ENCODE measurements around the gene ATP11A.

The ATP11A gene

DNA sequence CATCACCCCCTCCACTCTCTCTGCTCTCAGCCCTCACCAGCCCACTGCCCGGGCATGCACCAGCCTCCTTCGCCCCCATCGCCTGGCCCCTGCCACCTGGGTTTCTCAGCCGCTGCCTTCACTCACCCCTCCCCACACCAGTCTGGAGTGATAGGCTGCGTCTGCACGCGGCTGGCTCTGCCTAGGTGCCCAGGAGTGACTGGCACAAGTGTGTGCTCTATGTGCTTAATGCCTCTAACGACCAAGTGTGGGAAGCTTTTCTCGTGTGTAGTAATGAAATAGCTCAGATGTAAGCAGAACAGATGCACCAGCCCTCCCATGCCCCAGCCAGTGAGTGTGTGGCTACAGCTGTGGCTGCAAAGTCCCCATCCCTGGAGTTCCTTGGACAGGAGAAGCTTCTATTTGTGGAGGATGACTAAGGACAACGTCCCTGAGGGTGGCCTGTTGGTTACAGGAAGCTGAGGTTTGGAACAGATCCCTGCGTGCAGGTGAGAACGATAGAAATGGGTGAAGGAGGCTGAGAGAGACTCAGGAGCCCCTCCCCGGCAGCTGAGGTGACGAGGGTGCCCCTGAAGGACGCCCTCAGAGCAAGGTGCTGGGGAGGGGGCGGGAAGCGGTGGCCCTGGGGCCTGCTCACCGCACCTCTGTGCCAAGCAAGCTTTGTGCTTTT lies 35.6 kb downstream of the ATP11A start:
- peak; percentile 47 for DNase-seq (ENCODE audit: low read depth)

DNA sequence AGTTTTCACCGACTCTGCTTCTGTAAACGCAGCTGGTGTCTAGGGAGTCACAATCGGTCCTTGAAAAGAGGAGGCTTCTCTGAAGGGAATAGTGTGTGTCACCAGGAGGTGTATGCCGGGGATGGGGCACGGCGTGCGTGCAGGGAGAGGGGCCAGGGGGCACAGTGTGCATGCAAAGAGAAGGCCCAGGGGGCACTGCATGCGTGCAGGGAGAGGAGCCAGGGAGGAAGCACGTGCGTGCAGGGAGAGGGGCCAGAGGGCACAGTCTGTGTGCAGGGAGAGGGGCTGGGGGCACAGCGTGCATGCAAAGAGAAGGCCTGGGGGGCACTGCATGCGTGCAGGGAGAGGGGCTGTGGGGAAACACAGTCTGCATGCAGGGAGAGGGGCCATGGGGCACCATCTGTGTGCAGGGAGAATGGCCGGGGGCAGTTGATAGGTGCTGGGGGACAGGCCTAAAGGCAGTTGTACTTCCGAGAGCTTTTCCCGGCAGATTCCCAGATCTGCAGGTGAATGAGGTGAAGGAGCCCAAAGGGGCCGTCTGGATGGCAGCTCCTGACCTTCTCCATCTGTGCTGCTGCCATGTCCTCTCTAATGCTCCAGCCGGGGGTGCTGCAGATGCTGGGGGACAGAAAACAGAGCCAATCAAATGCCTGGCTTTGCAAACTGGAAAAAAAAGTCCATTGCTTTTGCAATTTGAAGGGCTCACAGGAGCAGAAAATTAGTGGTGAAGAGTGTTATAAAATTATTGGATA lies 36.4 kb downstream of the ATP11A start:
- DNase-seq (ENCODE audit: low read depth) = no peak

DNA sequence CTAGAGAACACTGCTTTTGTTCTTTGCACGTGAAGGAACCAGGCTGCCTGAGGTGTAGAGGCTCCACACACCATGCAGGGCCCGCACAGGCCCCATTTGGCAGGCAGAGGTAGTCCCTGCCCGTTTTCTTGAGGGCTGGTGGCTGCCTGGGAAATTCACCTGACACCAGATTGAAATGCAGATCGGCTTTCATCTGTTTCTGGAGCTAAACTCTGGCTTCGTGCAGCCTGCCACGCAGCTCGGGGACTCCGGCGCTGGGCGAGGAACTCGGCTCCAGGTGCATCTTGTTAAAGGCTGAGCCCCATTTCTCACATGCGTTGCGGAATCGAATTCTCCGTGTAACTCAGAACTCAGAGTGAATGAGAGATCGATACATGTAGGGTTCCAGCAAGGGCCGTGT lies 37.7 kb downstream of the ATP11A start:
- no peak for DNase-seq (ENCODE audit: low read depth)

DNA sequence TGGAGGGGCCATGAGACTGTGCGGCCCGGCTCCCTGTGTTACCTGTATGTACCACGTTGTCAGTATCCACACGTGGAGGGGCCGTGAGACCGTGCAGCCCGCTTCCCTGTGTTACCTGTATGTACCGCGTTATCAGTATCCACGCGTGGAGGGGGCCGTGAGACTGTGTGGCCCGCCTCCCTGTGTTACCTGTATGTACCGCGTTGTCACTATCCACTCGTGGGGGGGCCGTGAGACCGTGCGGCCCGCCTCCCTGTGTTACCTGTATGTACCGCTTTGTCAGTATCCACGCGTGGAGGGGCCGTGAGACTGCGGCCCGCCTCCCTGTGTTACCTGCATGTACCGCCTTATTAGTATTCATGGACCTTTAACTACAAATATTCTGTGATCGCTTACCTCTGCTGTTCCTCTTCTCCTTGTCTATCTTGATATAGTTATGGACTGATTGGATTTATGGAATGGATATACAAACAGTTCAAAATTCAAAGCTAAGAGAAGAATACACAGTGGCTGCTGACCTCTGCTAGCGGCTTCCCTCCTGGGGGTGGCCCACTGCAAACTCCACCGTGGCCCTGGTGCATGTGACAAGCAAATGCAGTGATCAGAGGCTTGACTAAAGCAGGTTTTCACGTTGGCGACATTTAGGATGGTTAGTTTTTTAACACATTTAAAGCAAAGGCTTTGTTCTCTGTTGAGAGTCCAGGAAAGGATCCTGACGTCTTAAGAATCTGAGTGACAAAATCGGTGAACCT lies 38.7 kb downstream of the ATP11A start:
- no peak for DNase-seq (ENCODE audit: low read depth)

DNA sequence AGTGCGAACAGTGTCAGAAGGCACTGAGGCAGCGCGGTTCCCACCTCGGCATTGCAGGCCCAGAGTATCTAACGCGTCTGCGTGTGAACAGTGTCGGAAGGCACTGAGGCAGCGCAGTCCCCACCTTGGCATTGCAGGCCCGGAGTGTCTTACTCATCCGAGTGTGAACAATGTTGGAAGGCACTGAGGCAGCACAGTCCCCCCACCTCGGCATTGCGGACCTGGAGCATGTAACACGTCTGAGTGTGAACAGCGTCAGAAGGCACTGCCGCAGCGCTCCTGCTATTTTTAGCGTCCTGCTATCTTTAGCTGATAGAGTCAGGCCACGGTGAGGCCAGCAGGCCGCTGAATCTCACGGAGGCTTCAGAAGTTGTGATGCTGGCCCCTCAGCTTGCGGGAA lies 39.6 kb downstream of the ATP11A start:
- no peak for DNase-seq (ENCODE audit: low read depth)

DNA sequence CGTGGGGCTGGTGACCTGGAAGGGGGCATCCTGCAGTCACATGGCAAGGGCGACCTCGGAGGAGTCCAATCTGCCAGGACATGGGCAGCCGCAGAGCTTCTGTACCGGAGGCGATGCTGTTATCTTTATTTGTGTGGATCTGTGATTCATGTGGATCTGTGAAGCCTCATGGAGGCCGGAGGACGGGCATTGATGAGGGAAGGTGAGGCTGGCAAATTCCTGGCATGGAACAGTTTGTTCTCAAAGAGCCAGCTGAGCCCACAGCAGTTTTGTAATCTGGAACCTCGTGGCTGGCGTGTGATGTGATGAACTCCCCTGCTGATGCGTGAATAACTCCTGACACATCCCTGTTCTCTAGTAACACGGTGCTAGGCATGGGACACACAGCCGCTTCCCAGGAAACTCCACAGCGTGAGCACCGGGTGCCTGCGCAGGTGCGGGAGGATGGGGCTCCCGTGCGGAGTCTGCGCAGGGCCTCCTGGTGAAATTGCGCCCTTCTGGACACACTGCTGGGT lies 40.4 kb downstream of the ATP11A start:
- no peak for DNase-seq (ENCODE audit: low read depth)

DNA sequence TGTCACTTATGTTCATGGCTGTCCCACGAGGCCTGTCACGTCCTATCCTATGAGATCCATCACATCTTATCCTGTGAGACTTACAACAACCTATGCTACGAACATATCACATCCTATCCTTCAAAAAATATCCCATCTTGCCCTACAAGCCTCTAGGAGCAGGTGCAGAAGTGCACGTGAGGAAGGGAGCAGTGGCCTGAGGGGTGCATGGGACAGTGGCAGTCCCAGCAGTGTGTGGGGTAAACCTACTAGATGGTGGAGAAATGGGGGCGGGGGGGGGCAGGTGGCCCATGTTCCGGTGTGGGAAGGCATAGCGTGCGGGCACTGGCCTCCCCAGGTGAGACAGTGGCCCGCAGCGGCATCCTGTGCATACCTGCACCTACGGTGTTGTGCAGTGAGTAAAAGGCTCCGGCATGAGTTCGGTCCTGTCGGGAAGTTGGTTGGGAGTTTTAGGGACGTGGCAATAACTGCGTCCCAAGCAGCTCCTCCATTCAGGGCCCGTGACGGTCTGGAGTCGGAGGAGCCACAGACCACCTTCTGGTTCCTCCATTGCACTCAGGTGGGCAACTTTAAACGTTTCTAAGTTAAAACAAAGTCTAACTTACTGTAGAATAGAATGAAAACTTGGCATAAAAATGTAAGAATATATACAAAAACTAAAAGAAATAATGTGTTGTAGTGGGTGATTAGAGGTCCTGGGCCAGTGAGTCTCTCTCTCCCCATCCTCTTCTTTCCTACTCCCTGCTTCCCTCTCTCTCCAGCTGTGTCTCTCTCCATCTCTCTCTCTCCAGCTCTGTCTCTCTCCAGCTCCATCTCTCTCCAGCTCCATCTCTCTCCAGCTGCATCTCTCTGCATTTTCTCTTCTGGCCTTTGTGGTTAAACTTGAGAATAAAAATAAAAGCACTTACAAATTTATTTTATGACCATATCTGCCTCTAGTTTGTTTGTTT lies 42.1 kb downstream of the ATP11A start:
- no peak for DNase-seq (ENCODE audit: low read depth)

DNA sequence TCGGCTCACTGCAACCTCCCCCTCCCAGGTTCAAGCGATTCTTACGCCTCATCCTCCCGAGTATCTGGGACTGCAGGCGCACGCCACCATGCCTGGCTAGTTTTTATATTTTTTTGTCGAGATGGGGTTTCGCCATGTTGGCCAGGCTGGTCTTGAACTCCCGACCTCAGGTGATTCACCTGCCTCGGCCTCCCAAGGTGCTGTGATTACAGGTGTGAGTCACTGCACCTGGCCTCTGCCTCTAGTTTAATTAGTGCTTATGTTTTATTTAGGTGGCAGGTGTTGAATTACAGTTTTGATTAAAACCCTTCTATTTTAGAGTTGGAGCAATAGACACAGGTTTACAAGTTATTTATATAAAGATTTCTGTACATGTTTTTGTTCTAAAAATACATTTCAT lies 42.8 kb downstream of the ATP11A start:
- DNase-seq (ENCODE audit: low read depth) = no peak

DNA sequence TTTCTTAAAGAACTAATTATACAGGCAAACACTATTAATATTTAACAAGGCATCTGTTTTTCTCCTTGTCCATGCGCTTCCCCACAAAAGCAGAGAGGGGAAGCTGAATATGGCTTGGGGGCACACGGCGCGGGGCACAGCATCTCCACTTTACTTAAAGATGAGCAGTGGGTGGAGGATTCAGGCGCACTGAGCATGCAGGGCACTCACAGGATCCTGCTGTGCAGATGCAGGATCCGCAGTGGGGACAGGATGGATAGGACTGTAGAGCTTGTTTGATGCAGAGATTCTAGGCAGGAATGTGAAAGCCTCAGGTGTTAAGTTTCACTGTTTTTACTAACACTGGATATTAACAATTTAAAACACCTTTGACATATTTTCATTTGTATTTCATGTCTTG lies 43.3 kb downstream of the ATP11A start:
- DNase-seq (ENCODE audit: low read depth) = no peak

DNA sequence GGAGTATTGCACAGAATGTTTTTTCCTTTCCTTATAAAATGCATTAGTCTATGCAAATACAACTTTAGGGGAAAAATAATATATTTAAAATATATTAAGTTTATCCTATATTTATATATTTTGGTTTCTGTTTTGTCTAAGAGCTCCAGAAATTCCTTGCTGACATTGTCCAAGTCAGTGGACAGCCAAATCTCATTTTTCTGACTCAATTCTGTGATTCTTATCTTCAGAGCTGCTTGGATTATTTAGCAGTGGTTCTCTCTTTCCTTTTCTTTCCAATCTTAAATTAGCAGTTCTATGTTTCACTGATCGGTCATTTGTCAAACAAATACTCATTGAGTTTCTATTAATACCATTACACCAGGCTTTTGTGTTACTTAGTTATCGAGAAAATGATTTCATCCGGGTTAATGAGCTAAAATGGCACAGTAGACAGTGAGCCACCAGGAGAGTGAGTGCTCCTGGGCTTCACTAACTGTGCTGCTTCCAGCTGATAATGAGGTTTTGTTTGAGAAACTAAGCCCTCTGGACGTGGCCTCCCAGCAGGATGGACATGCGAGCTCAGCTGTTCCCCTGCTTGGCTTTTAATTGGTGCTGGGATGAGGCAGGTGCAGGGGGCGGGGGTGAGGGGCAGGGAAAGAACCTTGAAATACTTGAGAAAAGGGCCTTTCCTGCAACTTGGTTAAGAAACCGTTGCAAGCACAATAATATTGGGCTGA lies 44.0 kb downstream of the ATP11A start:
- peak; percentile 30 for DNase-seq (ENCODE audit: low read depth)

DNA sequence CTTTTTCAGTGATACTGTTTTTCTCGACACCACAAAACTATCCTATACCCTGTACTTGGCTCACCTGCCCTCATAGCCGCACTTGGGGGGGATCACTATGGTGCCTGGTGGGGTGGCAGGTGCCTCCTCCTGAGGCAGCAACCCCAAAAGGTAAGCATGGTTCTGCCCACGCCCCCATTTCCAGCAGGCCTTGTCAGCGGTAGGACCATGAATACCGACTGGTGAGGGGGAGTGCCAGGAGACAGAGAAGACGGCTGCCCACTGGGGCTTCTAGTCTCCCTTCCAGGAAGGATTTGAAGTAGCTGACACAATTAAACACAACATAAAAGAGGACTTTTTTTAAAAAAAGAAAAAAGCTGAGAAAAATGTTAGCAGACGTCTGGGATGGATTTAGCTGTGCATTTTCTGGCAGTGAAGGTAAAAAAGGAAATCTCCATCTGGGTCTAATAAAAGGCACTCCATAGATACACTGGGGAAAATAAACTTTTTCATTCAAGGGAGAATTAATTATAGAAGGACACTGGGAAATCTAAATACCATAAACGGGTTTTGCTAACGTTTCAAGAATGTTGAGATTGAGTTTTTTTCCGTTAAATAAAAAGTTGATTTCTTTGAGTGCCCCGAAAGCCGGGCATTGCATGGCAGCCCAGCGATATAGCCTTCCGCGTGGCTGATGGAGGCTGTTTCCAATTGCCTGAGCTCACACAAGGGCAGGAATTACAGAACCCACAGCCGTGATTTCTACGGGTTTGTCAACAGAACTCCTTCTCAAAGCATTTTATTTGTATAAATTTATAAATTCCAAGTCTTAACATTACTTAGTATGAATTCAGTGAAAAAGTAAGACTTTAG lies 45.1 kb downstream of the ATP11A start:
- peak; percentile 65 for DNase-seq (ENCODE audit: low read depth)

DNA sequence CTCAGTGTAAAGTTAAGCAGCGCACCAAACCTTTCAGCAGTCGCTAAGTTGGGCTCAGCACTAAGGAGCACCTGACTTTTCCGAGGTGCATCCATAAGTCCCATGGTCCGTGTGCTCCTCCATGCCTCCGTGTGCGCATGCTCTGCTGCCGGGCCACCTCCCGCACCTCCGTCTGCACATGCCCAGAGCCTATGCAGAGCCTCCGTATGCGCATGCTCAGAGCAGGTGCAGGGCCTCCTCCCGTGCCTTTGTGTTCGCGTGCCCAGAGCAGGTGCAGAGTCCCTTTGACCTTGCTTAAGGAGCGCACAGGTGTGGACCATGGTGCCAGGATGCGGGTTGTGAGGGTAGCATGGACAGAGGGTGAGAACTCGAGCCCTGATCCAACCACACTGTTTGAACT lies 46.0 kb downstream of the ATP11A start:
- no peak for DNase-seq (ENCODE audit: low read depth)

DNA sequence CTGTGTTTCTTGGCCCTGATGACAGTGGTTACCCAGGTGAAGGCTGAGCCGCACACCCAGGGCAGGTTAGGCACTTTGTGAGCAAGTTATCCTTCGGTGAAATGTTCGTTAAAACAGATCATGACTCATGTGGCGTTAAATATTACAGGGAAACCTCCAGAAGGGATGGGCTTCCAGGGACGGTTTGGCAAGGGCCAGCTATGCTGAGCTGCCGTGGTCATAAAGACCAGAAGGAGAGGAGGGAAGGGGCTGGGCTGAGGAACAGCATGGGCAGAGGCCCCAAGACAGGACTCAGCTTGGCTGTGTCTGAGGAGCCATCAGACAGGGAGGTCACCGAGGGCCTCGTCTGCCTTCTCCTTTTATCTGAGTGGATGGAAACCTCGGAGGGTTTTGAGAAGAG lies 47.5 kb downstream of the ATP11A start:
- DNase-seq (ENCODE audit: low read depth) = no peak

DNA sequence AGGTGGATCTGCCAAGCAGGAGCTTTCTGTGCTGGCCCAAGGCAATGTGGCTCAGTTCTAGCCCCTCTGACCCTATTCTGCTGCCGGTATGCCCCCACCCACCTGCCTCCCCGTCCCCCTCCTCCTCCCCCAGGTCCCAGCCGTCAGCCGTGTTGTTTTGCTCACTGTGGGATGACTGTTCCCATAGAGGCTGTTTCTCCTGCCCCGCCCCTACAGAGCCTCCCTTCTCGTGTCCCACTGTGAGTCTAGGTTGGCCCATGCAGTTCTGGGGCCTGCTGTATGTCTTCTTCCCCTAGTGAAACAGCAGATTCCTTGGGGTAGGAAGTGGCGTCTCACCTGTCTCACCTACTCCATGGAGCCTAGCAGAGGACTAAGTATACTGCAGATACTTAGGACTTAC lies 48.8 kb downstream of the ATP11A start:
- DNase-seq (ENCODE audit: low read depth) = no peak

DNA sequence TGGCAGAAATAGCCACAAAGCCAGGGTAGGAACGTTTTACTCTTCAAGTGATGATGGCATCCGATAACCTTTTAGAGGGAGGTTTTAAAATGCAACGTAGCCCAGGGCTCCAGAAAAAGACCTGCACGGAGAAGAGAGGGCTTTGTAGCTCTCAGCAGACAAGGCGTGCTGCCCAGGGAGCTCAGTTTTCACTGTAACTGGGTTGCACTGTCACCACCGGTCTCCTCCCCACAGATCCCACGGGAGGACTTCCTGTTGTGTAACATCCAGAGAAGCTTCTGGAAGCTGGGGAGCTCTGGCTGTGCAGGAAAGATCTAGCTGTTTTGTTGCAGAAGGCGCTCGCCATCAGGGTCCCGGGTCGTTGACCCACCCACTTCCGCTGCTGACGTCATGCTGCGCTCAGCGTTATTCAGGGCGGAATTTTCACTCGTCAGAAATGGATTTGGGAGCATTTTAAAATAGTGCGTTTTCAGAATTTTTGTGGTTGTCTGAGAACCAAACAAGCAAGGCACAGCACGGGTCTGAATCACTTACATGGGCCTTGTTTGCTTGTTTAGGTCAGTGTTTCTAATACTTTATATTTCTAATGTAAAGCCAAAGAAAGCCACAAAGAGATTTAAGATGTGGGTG lies 50.8 kb downstream of the ATP11A start:
- DNase-seq (ENCODE audit: low read depth) = peak; percentile 90

DNA sequence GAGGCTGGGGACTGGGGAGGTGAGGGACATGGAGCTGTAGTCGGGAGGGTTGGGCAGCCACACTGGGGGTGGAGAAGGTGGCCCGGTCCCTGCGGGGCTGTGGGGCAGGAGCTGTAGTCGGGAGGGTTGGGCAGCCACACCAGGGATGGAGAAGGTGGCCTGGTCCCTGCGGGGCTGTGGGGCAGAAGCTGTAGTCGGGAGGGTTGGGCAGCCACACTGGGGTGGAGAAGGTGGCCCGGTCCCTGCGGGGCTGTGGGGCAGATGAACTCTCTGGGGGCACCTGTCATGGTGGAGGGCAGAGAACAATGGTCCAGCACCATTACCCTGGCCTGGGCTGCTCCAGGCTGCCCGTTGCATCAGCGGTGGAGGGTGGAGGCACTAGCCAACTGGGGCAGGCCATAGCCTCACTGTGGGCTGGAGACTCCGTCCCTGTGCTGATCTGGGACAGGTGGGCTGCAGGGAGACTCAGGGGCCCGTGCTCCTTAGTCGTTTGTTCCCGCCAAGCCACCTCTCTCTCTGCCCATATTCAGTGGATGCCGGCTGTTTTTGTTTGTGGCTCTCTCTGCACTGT lies 51.4 kb downstream of the ATP11A start:
- no peak for DNase-seq (ENCODE audit: low read depth)

DNA sequence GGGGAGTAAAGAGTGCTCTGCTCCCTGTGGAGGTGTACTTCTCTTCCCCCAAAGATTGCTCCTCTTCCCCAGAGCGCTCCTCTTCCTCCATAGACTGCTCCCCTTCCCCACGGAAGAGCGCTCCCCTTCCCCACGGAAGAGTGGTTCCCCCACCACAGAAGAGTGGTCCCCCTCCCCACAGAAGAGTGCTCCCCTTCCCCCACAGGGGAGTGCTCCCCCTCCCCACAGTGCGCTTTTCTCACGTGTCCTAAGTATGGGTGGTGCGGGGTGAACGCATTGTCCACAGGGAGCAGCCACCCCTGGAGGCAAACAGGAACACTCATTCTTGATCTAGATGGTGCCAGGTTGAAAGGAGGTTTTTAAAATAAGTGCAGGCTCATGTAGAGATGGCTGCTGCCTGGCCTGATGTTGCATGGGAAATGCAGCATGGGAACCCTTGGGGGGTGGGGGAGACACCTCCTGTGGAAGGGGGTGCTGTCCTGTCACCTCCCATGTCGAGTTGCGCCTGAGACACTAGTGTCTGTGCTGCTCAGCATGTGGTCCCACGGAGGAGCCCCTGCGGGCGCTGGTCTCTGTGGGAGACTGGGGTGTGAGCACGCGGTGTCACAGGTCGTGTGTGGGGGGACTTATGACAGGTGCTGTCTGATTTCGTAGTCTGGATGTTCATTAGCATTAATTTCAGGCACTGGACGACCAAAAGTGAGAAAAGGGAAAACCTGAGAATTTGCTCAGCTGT lies 52.2 kb downstream of the ATP11A start:
- no peak for DNase-seq (ENCODE audit: low read depth)

DNA sequence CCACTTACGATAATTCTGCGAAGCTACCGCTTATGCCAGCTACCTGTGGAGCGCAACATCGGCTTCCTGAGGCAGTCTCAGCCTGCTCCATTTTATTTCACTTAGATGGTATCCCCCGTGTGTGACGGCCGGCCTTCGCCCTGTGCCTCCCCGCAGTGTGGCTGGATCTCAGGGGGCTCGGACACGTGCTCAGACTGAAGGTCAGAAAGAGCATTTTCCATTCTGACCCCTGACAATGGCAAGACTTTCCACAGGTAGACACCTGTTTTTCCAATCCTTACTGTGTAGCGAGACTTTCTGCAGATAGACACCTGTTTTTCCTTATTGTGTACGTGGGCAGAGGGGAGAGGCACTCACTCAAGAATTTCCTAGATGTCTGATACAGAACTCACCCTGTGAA lies 52.7 kb downstream of the ATP11A start:
- no peak for DNase-seq (ENCODE audit: low read depth)
